ENCODE data around the gene TLK1.
"Not testable (repeated sequence)": the region's sequence is repeated elsewhere in the genome, so short reads cannot be mapped to it uniquely, and the experiment has no call there.

Gene TLK1

GRCh38 chr2:171081649-171082111 lies 79.0 kb downstream of the TLK1 start:
- DNase-seq (ENCODE audit: low read depth): no peak

- DNase-seq (ENCODE audit: low read depth): no peak
These were observed 80.1 kb downstream of the TLK1 start for GRCh38 chr2:171080607-171081006.

- DNase-seq (ENCODE audit: low read depth): not testable (repeated sequence)
These were observed 84.3 kb downstream of the TLK1 start for GRCh38 chr2:171076422-171076821.

GRCh38 chr2:171072164-171072563 lies 88.5 kb downstream of the TLK1 start:
- DNase-seq (ENCODE audit: low read depth): no peak

GRCh38 chr2:171069286-171069956 lies 91.3 kb downstream of the TLK1 start:
- no peak for DNase-seq (ENCODE audit: low read depth)

- DNase-seq (ENCODE audit: low read depth): no peak
These were observed 94.6 kb downstream of the TLK1 start for GRCh38 chr2:171066110-171066509.

- no peak for DNase-seq (ENCODE audit: low read depth)
These were observed 103.1 kb downstream of the TLK1 start for GRCh38 chr2:171057575-171057974.

- DNase-seq (ENCODE audit: low read depth): no peak
These were observed 104.4 kb downstream of the TLK1 start for GRCh38 chr2:171056307-171056706.

GRCh38 chr2:171049691-171050090 lies 111.0 kb downstream of the TLK1 start:
- no peak for DNase-seq (ENCODE audit: low read depth)

- no peak for DNase-seq (ENCODE audit: low read depth)
These were observed 114.6 kb downstream of the TLK1 start for GRCh38 chr2:171046048-171046560.

- DNase-seq (ENCODE audit: low read depth): no peak
These were observed 116.3 kb downstream of the TLK1 start for GRCh38 chr2:171044416-171044815.

GRCh38 chr2:171042253-171042969 lies 118.3 kb downstream of the TLK1 start:
- DNase-seq (ENCODE audit: low read depth): no peak

- DNase-seq (ENCODE audit: low read depth): no peak
These were observed 124.2 kb downstream of the TLK1 start for GRCh38 chr2:171036532-171036931.

GRCh38 chr2:171034315-171034714 lies 126.4 kb downstream of the TLK1 start:
- no peak for DNase-seq (ENCODE audit: low read depth)

GRCh38 chr2:171025214-171025613 lies 135.5 kb downstream of the TLK1 start:
- no peak for DNase-seq (ENCODE audit: low read depth)

- DNase-seq (ENCODE audit: low read depth): no peak
These were observed 142.2 kb downstream of the TLK1 start for GRCh38 chr2:171018522-171018921.

GRCh38 chr2:171016125-171016524 lies 144.6 kb downstream of the TLK1 start:
- DNase-seq (ENCODE audit: low read depth): no peak

- DNase-seq (ENCODE audit: low read depth): no peak
These were observed 146.8 kb downstream of the TLK1 start for GRCh38 chr2:171013851-171014250.

- no peak for DNase-seq (ENCODE audit: low read depth)
These were observed 151.3 kb downstream of the TLK1 start for GRCh38 chr2:171009386-171009785.

GRCh38 chr2:171008550-171009205 lies 152.0 kb downstream of the TLK1 start:
- DNase-seq (ENCODE audit: low read depth): no peak

GRCh38 chr2:171004833-171005232 lies 155.9 kb downstream of the TLK1 start:
- no peak for DNase-seq (ENCODE audit: low read depth)

- DNase-seq (ENCODE audit: low read depth): no peak
These were observed 156.3 kb downstream of the TLK1 start for GRCh38 chr2:171004363-171004762.

GRCh38 chr2:170999654-171000053 lies 161.0 kb downstream of the TLK1 start:
- DNase-seq (ENCODE audit: low read depth): no peak

All from T follicular helper cell (primary cell).